Measurements from ENCODE around the gene NGDN. TPM values are rescaled to one million over a fixed set of nuclear protein-coding genes. Genes with fewer than 3 reads are reported as not detected.

Gene NGDN
- total and polyA plus RNA-seq, 4 donors: 18.2 to 26.9 (median 22.9) TPM

DNA sequence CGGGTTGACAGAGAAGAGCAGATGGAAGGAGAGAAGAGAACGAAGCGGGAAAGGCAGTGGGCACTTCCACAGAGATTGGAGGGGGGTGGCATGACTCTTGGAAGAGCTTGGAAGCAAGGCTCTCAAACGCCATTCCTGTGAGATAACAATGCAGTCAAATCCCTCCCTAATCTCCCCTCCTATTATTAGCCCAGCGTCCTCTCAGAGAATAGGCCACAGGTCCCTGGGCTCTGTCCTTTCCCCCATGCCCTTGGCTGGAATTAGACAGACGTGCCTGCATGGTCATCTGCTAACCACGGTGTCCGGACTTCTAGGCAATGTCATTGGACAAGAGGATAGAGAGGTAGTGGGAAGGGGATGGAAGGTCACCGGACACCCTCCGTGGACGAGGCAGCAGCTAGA lies 26.1 kb upstream of the NGDN start:
- peak; percentile 30 for DNase-seq (ENCODE audit: low spot score)
- Histone ChIP-seq H3K27ac (ENCODE audit: low read depth in 1 of 2, low read length in 2 of 2) (no peak overlapping the region), H3K4me1 (ENCODE audit: control insufficient read depth in 4 of 4, insufficient read depth in 4 of 4, low read length in 3 of 4) (no peaks in the 10 kb centered on the region), H3K4me3 (ENCODE audit: low read depth in 1 of 3, low read length in 3 of 3) (no peak overlapping the region), H3K9ac (ENCODE audit: low read depth in 1 of 2, low read length in 2 of 2) (no peak overlapping the region), H3K36me3 (ENCODE audit: control insufficient read depth in 4 of 4, insufficient read depth in 3 of 4, low read depth in 1 of 4, low read length in 3 of 4) (no peaks in the 10 kb centered on the region), H3K9me3 (ENCODE audit: control insufficient read depth in 4 of 4, low read length in 3 of 4) (no peaks in the 10 kb centered on the region), H3K27me3 (ENCODE audit: control insufficient read depth in 4 of 4, insufficient read depth in 4 of 4, low read length in 3 of 4) (no peaks in the 10 kb centered on the region)
- WGBS: 59% methylated on average over 11 of the region's 11 CpGs
- TF ChIP-seq GABPA (IDR thresholded peaks at IDR 0.05 in 1 of 2, conservative IDR thresholded peaks at IDR 0.05 in 1 of 2): no peak
- TF ChIP-seq, protein P1, sequence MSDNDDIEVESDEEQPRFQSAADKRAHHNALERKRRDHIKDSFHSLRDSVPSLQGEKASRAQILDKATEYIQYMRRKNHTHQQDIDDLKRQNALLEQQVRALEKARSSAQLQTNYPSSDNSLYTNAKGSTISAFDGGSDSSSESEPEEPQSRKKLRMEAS (IDR thresholded peaks at IDR 0.05): no peak
- TF ChIP-seq, protein P2, sequence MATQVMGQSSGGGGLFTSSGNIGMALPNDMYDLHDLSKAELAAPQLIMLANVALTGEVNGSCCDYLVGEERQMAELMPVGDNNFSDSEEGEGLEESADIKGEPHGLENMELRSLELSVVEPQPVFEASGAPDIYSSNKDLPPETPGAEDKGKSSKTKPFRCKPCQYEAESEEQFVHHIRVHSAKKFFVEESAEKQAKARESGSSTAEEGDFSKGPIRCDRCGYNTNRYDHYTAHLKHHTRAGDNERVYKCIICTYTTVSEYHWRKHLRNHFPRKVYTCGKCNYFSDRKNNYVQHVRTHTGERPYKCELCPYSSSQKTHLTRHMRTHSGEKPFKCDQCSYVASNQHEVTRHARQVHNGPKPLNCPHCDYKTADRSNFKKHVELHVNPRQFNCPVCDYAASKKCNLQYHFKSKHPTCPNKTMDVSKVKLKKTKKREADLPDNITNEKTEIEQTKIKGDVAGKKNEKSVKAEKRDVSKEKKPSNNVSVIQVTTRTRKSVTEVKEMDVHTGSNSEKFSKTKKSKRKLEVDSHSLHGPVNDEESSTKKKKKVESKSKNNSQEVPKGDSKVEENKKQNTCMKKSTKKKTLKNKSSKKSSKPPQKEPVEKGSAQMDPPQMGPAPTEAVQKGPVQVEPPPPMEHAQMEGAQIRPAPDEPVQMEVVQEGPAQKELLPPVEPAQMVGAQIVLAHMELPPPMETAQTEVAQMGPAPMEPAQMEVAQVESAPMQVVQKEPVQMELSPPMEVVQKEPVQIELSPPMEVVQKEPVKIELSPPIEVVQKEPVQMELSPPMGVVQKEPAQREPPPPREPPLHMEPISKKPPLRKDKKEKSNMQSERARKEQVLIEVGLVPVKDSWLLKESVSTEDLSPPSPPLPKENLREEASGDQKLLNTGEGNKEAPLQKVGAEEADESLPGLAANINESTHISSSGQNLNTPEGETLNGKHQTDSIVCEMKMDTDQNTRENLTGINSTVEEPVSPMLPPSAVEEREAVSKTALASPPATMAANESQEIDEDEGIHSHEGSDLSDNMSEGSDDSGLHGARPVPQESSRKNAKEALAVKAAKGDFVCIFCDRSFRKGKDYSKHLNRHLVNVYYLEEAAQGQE (IDR thresholded peaks at IDR 0.05): no peak
- TF ChIP-seq SP1 (IDR thresholded peaks at IDR 0.05): no peak
- TF ChIP-seq HNF4G (IDR thresholded peaks at IDR 0.05): no peak
- no peak for TF ChIP-seq TAF1 (conservative IDR thresholded peaks at IDR 0.05)
- TF ChIP-seq FOXA1 (IDR thresholded peaks at IDR 0.05): no peak
- TF ChIP-seq, protein P3, sequence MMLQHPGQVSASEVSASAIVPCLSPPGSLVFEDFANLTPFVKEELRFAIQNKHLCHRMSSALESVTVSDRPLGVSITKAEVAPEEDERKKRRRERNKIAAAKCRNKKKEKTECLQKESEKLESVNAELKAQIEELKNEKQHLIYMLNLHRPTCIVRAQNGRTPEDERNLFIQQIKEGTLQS (IDR thresholded peaks at IDR 0.05): no peak
- TF ChIP-seq RAD21 (IDR thresholded peaks at IDR 0.05): no peak
- TF ChIP-seq EGR1 (IDR thresholded peaks at IDR 0.05; ENCODE audit: low read depth in 2 of 2): no peak
- no peak for TF ChIP-seq JUND (IDR thresholded peaks at IDR 0.05)
- no peak for TF ChIP-seq FOXA2 (IDR thresholded peaks at IDR 0.05)
- TF ChIP-seq HNF4A (conservative IDR thresholded peaks at IDR 0.05): no peak
- TF ChIP-seq YY1 (IDR thresholded peaks at IDR 0.05): no peak
- TF ChIP-seq, protein P4, sequence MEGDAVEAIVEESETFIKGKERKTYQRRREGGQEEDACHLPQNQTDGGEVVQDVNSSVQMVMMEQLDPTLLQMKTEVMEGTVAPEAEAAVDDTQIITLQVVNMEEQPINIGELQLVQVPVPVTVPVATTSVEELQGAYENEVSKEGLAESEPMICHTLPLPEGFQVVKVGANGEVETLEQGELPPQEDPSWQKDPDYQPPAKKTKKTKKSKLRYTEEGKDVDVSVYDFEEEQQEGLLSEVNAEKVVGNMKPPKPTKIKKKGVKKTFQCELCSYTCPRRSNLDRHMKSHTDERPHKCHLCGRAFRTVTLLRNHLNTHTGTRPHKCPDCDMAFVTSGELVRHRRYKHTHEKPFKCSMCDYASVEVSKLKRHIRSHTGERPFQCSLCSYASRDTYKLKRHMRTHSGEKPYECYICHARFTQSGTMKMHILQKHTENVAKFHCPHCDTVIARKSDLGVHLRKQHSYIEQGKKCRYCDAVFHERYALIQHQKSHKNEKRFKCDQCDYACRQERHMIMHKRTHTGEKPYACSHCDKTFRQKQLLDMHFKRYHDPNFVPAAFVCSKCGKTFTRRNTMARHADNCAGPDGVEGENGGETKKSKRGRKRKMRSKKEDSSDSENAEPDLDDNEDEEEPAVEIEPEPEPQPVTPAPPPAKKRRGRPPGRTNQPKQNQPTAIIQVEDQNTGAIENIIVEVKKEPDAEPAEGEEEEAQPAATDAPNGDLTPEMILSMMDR (IDR thresholded peaks at IDR 0.05; ENCODE audit: low read depth, low read length, missing input control): no peak
- TF ChIP-seq RXRA (IDR thresholded peaks at IDR 0.05): no peak
- TF ChIP-seq NR2F2 (IDR thresholded peaks at IDR 0.05): no peak
- TF ChIP-seq, protein P5, sequence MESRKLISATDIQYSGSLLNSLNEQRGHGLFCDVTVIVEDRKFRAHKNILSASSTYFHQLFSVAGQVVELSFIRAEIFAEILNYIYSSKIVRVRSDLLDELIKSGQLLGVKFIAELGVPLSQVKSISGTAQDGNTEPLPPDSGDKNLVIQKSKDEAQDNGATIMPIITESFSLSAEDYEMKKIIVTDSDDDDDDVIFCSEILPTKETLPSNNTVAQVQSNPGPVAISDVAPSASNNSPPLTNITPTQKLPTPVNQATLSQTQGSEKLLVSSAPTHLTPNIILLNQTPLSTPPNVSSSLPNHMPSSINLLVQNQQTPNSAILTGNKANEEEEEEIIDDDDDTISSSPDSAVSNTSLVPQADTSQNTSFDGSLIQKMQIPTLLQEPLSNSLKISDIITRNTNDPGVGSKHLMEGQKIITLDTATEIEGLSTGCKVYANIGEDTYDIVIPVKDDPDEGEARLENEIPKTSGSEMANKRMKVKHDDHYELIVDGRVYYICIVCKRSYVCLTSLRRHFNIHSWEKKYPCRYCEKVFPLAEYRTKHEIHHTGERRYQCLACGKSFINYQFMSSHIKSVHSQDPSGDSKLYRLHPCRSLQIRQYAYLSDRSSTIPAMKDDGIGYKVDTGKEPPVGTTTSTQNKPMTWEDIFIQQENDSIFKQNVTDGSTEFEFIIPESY (IDR thresholded peaks at IDR 0.05): no peak

Data from liver (tissue), 9 donors.